GM19193 (cell line): ENCODE measurements around the gene PCDHA13.

Experiments used
- POLR2A ChIP-seq: IDR thresholded peaks from 4 replicates; pipeline ENCODE4 v1.6.1; 2011; ENCODE audit not compliant: insufficient read depth, insufficient read length; ENCODE audit errors: extremely low read depth

The PCDHA13 gene

GRCh38 chr5:140926443-140927227 lies 44.7 kb downstream of the PCDHA13 start:
- no peak for TF ChIP-seq POLR2A

DNA sequence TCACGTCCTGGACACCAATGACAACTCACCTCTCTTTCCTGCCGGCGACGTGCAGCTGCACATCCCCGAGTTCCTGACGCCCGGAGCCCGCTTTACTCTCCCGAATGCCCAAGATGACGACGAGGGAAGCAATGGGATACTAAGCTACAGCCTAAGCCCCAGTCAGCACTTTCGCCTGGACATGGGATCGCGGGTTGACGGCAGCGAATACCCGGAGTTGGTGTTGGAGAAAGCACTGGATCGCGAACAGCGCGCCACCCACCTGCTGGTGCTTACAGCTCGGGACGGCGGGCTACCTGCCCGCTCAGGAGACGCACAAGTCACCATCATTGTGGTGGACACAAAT lies 45.3 kb downstream of the PCDHA13 start:
- no peak for TF ChIP-seq POLR2A
